PC-3 (cell line): Measurements from ENCODE around the gene KLK11.

Experiments
- EZH2 ChIP-seq: fragments of 300-600 bp; sonication (generic); IDR thresholded peaks from one replicate; pipeline ENCODE4 v1.6.1; 2017; ENCODE audit warnings: antibody characterized with exemption, mild to moderate bottlenecking, low read length; ENCODE audit not compliant: unreplicated experiment
- EZH2phosphoT487 ChIP-seq: fragments of 300-600 bp; sonication (generic); IDR thresholded peaks from 2 replicates; pipeline ENCODE4 v1.6.1; 2018; ENCODE audit warnings: mild to moderate bottlenecking, antibody characterized with exemption, low read length, borderline replicate concordance
- TF ChIP-seq, protein P1 (sequence below): fragments of 300-600 bp; sonication (generic); conservative IDR thresholded peaks from 2 replicates; pipeline ENCODE4 v1.5.1; 2017; ENCODE audit warnings: antibody characterized with exemption, low read depth, mild to moderate bottlenecking, low read length

DNA sequence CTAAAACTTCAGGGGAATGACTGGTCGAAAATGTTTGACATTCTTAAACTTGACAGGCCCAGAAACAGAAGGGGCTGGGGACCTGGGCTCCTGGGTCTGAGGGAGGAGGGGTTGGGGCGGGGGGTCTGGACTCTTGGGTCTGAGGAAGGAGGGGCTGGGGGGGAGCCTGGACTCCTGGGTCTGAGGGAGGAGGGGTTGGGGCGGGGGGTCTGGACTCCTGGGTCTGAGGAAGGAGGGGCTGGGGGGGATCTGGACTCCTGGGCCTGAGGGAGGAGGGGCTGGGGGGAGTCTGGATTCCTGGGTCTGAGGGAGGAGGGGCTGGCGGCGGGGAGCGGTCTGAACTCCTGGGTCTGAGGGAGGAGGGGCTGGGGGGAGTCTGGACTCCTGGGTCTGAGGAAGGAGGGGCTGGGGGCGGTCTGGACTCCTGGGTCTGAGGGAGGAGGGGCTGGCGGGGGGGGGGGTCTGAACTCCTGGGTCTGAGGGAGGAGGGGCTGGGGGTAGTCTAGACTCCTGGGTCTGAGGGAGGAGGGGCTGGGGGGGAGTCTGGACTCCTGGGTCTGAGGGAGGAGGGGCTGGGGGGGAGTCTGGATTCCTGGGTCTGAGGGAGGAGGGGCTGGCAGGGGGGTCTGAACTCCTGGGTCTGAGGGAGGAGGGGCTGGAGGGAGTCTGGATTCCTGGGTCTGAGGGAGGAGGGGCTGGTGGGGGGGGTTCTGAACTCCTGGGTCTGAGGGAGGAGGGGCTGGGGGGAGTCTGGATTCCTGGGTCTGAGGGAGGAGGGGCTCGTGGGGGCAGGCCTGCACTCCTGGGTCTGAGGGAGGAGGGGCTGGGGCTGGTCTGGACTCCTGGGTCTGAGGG, 51.5 kb downstream of the KLK11 start:
- TF ChIP-seq, protein P1, sequence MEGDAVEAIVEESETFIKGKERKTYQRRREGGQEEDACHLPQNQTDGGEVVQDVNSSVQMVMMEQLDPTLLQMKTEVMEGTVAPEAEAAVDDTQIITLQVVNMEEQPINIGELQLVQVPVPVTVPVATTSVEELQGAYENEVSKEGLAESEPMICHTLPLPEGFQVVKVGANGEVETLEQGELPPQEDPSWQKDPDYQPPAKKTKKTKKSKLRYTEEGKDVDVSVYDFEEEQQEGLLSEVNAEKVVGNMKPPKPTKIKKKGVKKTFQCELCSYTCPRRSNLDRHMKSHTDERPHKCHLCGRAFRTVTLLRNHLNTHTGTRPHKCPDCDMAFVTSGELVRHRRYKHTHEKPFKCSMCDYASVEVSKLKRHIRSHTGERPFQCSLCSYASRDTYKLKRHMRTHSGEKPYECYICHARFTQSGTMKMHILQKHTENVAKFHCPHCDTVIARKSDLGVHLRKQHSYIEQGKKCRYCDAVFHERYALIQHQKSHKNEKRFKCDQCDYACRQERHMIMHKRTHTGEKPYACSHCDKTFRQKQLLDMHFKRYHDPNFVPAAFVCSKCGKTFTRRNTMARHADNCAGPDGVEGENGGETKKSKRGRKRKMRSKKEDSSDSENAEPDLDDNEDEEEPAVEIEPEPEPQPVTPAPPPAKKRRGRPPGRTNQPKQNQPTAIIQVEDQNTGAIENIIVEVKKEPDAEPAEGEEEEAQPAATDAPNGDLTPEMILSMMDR: no peak
- TF ChIP-seq EZH2: no peak
- no peak for TF ChIP-seq EZH2phosphoT487
